ENCODE data around the gene RPL36A.

GRCh38 chrX:101377547-101377946 lies 13.3 kb upstream of the RPL36A start:
- TF ChIP-seq, protein P1, sequence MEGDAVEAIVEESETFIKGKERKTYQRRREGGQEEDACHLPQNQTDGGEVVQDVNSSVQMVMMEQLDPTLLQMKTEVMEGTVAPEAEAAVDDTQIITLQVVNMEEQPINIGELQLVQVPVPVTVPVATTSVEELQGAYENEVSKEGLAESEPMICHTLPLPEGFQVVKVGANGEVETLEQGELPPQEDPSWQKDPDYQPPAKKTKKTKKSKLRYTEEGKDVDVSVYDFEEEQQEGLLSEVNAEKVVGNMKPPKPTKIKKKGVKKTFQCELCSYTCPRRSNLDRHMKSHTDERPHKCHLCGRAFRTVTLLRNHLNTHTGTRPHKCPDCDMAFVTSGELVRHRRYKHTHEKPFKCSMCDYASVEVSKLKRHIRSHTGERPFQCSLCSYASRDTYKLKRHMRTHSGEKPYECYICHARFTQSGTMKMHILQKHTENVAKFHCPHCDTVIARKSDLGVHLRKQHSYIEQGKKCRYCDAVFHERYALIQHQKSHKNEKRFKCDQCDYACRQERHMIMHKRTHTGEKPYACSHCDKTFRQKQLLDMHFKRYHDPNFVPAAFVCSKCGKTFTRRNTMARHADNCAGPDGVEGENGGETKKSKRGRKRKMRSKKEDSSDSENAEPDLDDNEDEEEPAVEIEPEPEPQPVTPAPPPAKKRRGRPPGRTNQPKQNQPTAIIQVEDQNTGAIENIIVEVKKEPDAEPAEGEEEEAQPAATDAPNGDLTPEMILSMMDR (IDR thresholded peaks at IDR 0.05) = no peak
- TF ChIP-seq EZH2phosphoT487 (IDR thresholded peaks at IDR 0.05) (no peak), EZH2 (IDR thresholded peaks at IDR 0.05) (no peak)
